GM21381 (cell line): ENCODE results near the gene DGKZ.
"Not testable (repeated sequence)": the region's sequence is repeated elsewhere in the genome, so short reads cannot be mapped to it uniquely, and the experiment has no call there.

Experiments used
- ATAC-seq: cut with Tn5 transposase; IDR thresholded peaks from one replicate; pipeline ENCODE4 v1.9.1; 2021; ENCODE audit warnings: mild to moderate bottlenecking, moderate library complexity; ENCODE audit not compliant: unreplicated experiment

Gene DGKZ

GRCh38 chr11:46346886-46347636 lies at the start of gene DGKZ:
TSS of gene DGKZ (plus strand) at chr11:46347463. CDS start at chr11:46347660, 197 bp downstream.
- ATAC-seq, result peak; percentile 64

- ATAC-seq, result no peak
Observed at GRCh38 chr11:46298699-46299433, 48.4 kb upstream of the DGKZ start.

GRCh38 chr11:46299451-46299961 lies 47.8 kb upstream of the DGKZ start:
- no peak for ATAC-seq

- ATAC-seq, result no peak
Observed at GRCh38 chr11:46300270-46300669, 47.0 kb upstream of the DGKZ start.

GRCh38 chr11:46302866-46303265 lies 44.4 kb upstream of the DGKZ start:
- ATAC-seq, result peak; percentile 87

- not testable (repeated sequence) for ATAC-seq
Observed at GRCh38 chr11:46304036-46304435, 43.2 kb upstream of the DGKZ start.

- no peak for ATAC-seq
Observed at GRCh38 chr11:46304605-46305179, 42.6 kb upstream of the DGKZ start.

GRCh38 chr11:46305295-46305694 lies 42.0 kb upstream of the DGKZ start:
- no peak for ATAC-seq

- no peak for ATAC-seq
Observed at GRCh38 chr11:46306296-46306853, 40.9 kb upstream of the DGKZ start.

- ATAC-seq, result no peak
Observed at GRCh38 chr11:46307369-46307768, 39.9 kb upstream of the DGKZ start.

- ATAC-seq, result no peak
Observed at GRCh38 chr11:46307785-46308341, 39.4 kb upstream of the DGKZ start.

- no peak for ATAC-seq
Observed at GRCh38 chr11:46308631-46309419, 38.4 kb upstream of the DGKZ start.

GRCh38 chr11:46309814-46310259 lies 37.4 kb upstream of the DGKZ start:
- ATAC-seq, result peak; percentile 52

- no peak for ATAC-seq
Observed at GRCh38 chr11:46315033-46315738, 32.1 kb upstream of the DGKZ start.

GRCh38 chr11:46315783-46316563 lies 31.3 kb upstream of the DGKZ start:
- ATAC-seq, result no peak

- no peak for ATAC-seq
Observed at GRCh38 chr11:46319074-46319453, 28.2 kb upstream of the DGKZ start.

GRCh38 chr11:46321757-46322156 lies 25.5 kb upstream of the DGKZ start:
- ATAC-seq, result no peak

- no peak for ATAC-seq
Observed at GRCh38 chr11:46322759-46323158, 24.5 kb upstream of the DGKZ start.
